ENCODE measurements around the gene RTTN. TPM values are rescaled to one million over a fixed set of nuclear protein-coding genes. Genes with fewer than 3 reads are reported as not detected.

RTTN gene
- total RNA-seq, 1 experiment from 2014 or later: 21.5 TPM

- no peaks in the 10 kb centered on the region for H3K4me1 Mint-ChIP-seq
- no peak overlapping the region for H3K27ac Mint-ChIP-seq
- CTCF ChIA-PET: interaction anchor here (2.1 kb wide), 1 partner anchor 449 kb away, joined by 6 read pairs; no protein-coding TSS in a partner anchor
- POLR2A ChIA-PET: no interaction called here
- ATAC-seq (no peak), DNase-seq (ENCODE audit: low spot score) (no peak)
- peaks cover 3% of the 10 kb centered on the region for H3K9me3 Mint-ChIP-seq
- H3K27me3 Mint-ChIP-seq (ENCODE audit: low read depth): no peaks in the 10 kb centered on the region
- H3K36me3 Mint-ChIP-seq: peaks cover 6% of the 10 kb centered on the region; the same call in 1 of the 2 replicates
- no peak for TF ChIP-seq ELF4 (CRISPR knock-in tag; IDR thresholded peaks at IDR 0.05; ENCODE audit: low read depth)
- TF ChIP-seq HMGXB4 (CRISPR knock-in tag; IDR thresholded peaks at IDR 0.05): no peak
- no peak for TF ChIP-seq E2F4 (CRISPR knock-in tag; IDR thresholded peaks at IDR 0.05; ENCODE audit: borderline replicate concordance, low read depth)
- no peak for TF ChIP-seq CDX4 (CRISPR knock-in tag; IDR thresholded peaks at IDR 0.05; ENCODE audit: borderline replicate concordance)
- no peak for TF ChIP-seq ZBTB43 (CRISPR knock-in tag; IDR thresholded peaks at IDR 0.05)
- no peak for TF ChIP-seq ZNF425 (CRISPR knock-in tag; conservative IDR thresholded peaks at IDR 0.05)
- no peak for TF ChIP-seq HMGA2 (CRISPR knock-in tag; IDR thresholded peaks at IDR 0.05)
- no peak for TF ChIP-seq ZNF532 (CRISPR knock-in tag; IDR thresholded peaks at IDR 0.05; ENCODE audit: borderline replicate concordance)
- no peak overlapping the region for H3K4me3 Mint-ChIP-seq
Observed at GRCh38 chr18:70085641-70086040, 119.8 kb downstream of the RTTN start.

GRCh38 chr18:70082430-70082829 is 123.1 kb downstream of the RTTN start:
- POLR2A ChIA-PET: no interaction called here
- TF ChIP-seq ATF1 (CRISPR knock-in tag; IDR thresholded peaks at IDR 0.05) (no peak), ZNF396 (CRISPR knock-in tag; IDR thresholded peaks at IDR 0.05; ENCODE audit: borderline replicate concordance) (no peak), TEAD1 (CRISPR knock-in tag; IDR thresholded peaks at IDR 0.05) (no peak), ZNF263 (CRISPR knock-in tag; IDR thresholded peaks at IDR 0.05; ENCODE audit: low read depth) (no peak), NR2C2 (CRISPR knock-in tag; IDR thresholded peaks at IDR 0.05) (no peak), FOXP1 (CRISPR knock-in tag; IDR thresholded peaks at IDR 0.05; ENCODE audit: borderline replicate concordance) (no peak), ZNF512 (CRISPR knock-in tag; IDR thresholded peaks at IDR 0.05; ENCODE audit: borderline replicate concordance) (no peak), HMGA2 (CRISPR knock-in tag; IDR thresholded peaks at IDR 0.05) (no peak), USF1 (CRISPR knock-in tag; IDR thresholded peaks at IDR 0.05) (no peak)
- peaks cover 9% of the 10 kb centered on the region for H3K9me3 Mint-ChIP-seq
- H3K36me3 Mint-ChIP-seq: peaks cover 9% of the 10 kb centered on the region; the same call in 1 of the 2 replicates
- H3K27me3 Mint-ChIP-seq (ENCODE audit: low read depth): no peaks in the 10 kb centered on the region
- CTCF ChIA-PET: no interaction called here
- H3K4me1 Mint-ChIP-seq: no peaks in the 10 kb centered on the region
- ATAC-seq (no peak), DNase-seq (ENCODE audit: low spot score) (no peak)
- no peak overlapping the region for H3K27ac Mint-ChIP-seq
- no peak overlapping the region for H3K4me3 Mint-ChIP-seq
